Activated CD4-positive, alpha-beta T cell treated with anti-CD3 and anti-CD28 coated beads for 36 hours (primary cell): Measurements from ENCODE around the gene SFXN1. TPM values are rescaled to one million over a fixed set of nuclear protein-coding genes. Genes with fewer than 3 reads are reported as not detected.
"Not testable (repeated sequence)": the region's sequence is repeated elsewhere in the genome, so short reads cannot be mapped to it uniquely, and the experiment has no call there.

ENCODE experiments used
- ATAC-seq: fragments of 200-7000 bp; cut with Tn5 transposase; one replicate; pipeline ENCODE4 v1.10.0; 2021; ENCODE audit warnings: mild to moderate bottlenecking, moderate library complexity
- CTCF ChIA-PET: fragments of 350-600 bp; sonication (Branson Sonifier 250); formaldehyde crosslinking; loops from one replicate; lab custom pipeline; 2021; ENCODE audit warnings: antibody characterized with exemption; lab: Charles Lee
- POLR2A ChIA-PET: fragments of 350-600 bp; sonication (Branson Sonifier 250); formaldehyde crosslinking; loops from one replicate; lab custom pipeline; 2021; ENCODE audit warnings: antibody characterized with exemption, inconsistent platforms; lab: Charles Lee
- DNase-seq: peaks from one replicate; pipeline ENCODE4 v3.0.0-alpha.2; 2020
- H3K27ac Mint-ChIP-seq: one replicate; pipeline ENCODE4 v1.8.0; 2021; ENCODE audit warnings: mixed read lengths
- H3K27me3 Mint-ChIP-seq: one replicate; pipeline ENCODE4 v1.8.0; 2021; ENCODE audit warnings: mixed read lengths
- H3K36me3 Mint-ChIP-seq: one replicate; pipeline ENCODE4 v1.8.0; 2021; ENCODE audit warnings: low read depth, mixed read lengths
- H3K4me1 Mint-ChIP-seq: one replicate; pipeline ENCODE4 v1.8.0; 2021; ENCODE audit warnings: mixed read lengths
- H3K4me3 Mint-ChIP-seq: one replicate; pipeline ENCODE4 v1.8.0; 2021; ENCODE audit warnings: mild to moderate bottlenecking, moderate library complexity, mixed read lengths
- H3K9me3 Mint-ChIP-seq: one replicate; pipeline ENCODE4 v1.8.0; 2021; ENCODE audit warnings: low read depth, mixed read lengths
- intact Hi-C, 2 experiments: fragments of 100-400 bp; cut with DNase I in 1 of 2; cut with micrococcal nuclease in 1 of 2; formaldehyde crosslinking; loops; one replicate each; pipeline versions ENCODE4 v1.14.2 to v1.15.1; 2022 to 2024; cut with DNase I, micrococcal nuclease
- total RNA-seq, 2 experiments: library from RNA; stranded (reverse); gene quantifications; one replicate each; pipeline ENCODE4 v1.2.3, GENCODE V29; 2021

The SFXN1 gene
- total RNA-seq, 2 experiments from 2014 or later = 322 to 433 TPM

DNA sequence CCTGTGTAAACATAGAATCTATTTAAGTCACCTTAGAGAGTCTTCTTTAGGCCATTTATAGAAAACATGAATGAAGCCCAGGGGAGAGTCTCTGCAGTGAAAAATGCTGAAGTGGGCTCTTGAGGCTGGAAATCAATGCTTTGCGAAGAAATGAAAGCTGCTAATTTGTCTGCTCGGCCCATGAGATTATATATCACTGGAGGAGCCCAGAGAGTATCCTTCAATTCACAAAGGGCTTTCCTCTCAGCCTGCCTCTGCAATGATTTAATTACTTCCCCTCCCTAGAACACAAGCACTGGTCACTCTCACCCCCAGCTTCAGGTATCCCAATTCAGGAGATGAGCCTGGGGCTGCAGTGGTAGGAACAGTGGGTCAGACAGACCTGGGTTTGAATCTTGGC, 26.2 kb upstream of the SFXN1 start:
- intact Hi-C loops = no loop called here
- no peak for ATAC-seq
- Mint-ChIP-seq H3K4me1 (peaks cover 2% of the 10 kb centered on the region), H3K27ac (no peak overlapping the region), H3K27me3 (peaks cover 39% of the 10 kb centered on the region), H3K4me3 (no peak overlapping the region), H3K36me3 (no peaks in the 10 kb centered on the region), H3K9me3 (no peaks in the 10 kb centered on the region)
- POLR2A ChIA-PET = interaction anchor here (0.6 kb wide), 1 partner anchor 75 kb away, joined by 9 read pairs; no protein-coding TSS in a partner anchor
- DNase-seq = no peak
- CTCF ChIA-PET = interaction anchor here (1.7 kb wide), 1 partner anchor 8 kb away, joined by 5 read pairs; the partner anchor contains the start of gene DRD1

DNA sequence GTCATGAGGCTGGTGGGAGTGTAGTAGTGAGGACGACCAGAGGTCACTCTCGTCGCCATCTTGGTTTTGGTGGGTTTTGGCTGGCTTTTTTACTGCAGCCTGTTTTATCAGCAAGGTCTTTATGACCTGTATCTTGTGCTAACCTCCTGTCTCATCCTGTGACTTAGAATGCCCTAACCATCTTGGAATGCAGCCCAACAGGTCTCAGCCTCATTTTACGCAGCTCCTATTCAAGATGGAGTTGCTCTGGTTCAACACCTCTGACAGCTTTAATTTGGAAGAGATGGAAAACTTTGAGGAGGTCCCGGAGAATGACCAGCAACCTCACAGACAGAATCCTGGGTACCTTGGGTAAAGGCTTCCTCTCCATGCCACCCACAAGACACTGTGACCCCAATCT, 24.0 kb upstream of the SFXN1 start:
- POLR2A ChIA-PET, ATAC-seq, DNase-seq, H3K4me1 Mint-ChIP-seq, intact Hi-C loops, H3K4me3 Mint-ChIP-seq, H3K27ac Mint-ChIP-seq, H3K9me3 Mint-ChIP-seq, H3K36me3 Mint-ChIP-seq: not testable (repeated sequence)
- H3K27me3 Mint-ChIP-seq = peaks cover 31% of the 10 kb centered on the region
- CTCF ChIA-PET = interaction anchor here (1.8 kb wide), 1 partner anchor 10 kb away, joined by 10 read pairs; no protein-coding TSS in a partner anchor

DNA sequence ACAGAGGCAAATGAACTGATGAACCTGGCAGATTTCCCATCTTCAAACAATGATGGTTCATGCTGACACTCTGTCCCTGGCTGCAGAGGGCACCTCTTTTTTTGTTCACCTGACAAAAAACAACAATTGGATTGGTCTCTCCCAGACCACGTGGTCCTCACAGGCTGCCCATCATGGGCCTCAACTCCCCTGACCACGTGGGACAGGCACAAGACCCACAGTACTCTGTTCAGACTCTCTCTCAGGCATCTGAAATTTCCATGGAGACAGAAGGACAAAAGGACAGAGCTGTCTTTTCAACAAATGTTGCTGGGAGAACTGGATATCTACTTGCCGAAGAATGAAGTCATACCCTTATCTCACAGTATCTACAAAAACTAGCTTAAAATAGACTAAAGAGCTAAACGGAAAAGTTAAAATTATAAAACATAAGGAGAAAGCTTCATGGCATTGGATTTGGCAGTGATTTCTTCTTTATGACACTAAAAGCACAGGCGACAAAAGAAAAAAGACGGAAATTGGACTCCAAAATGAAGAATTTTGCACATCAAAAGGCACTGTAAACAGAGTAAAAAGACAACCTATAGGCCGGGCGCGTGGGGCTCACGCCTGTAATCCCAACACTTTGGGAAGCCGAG, 22.1 kb upstream of the SFXN1 start:
- H3K27me3 Mint-ChIP-seq = peaks cover 25% of the 10 kb centered on the region
- ATAC-seq (no peak), DNase-seq (no peak)
- POLR2A ChIA-PET = no interaction called here
- intact Hi-C loops = no loop called here
- no peak overlapping the region for H3K4me3 Mint-ChIP-seq
- H3K4me1 Mint-ChIP-seq = peaks cover 6% of the 10 kb centered on the region
- H3K9me3 Mint-ChIP-seq = no peaks in the 10 kb centered on the region
- H3K27ac Mint-ChIP-seq = no peak overlapping the region
- CTCF ChIA-PET = no interaction called here
- no peaks in the 10 kb centered on the region for H3K36me3 Mint-ChIP-seq

DNA sequence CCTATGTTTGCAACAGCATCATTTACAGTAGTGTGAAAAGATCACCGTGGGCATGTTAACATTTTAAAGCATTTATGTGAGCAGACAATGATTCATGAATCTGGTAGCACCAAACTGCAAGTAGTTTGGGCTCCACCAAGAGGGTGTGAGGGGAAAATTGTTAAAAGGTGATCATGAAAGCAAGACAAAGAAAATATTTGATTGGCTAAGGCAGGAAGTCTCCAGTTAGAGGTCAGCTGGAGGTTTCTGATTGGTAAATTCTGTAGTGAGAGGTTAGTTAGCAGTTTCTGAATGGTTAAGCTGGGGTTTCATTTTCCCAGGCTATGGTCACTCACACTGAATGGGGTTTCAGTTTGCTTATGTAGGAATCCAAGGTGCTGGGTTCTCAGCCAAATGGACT, 20.9 kb upstream of the SFXN1 start:
- Mint-ChIP-seq H3K27ac (no peak overlapping the region), H3K4me1 (peaks cover 6% of the 10 kb centered on the region), H3K4me3 (no peak overlapping the region), H3K9me3 (no peaks in the 10 kb centered on the region), H3K36me3 (no peaks in the 10 kb centered on the region), H3K27me3 (peaks cover 22% of the 10 kb centered on the region)
- DNase-seq (no peak), ATAC-seq (peak; percentile 84)
- ChIA-PET CTCF (interaction anchor here (0.7 to 0.9 kb wide), 2 partner anchors 13 to 243 kb away, joined by 3 to 4 read pairs; partner anchors contain the start of gene DRD1), POLR2A (no interaction called here)
- intact Hi-C loops = no loop called here

DNA sequence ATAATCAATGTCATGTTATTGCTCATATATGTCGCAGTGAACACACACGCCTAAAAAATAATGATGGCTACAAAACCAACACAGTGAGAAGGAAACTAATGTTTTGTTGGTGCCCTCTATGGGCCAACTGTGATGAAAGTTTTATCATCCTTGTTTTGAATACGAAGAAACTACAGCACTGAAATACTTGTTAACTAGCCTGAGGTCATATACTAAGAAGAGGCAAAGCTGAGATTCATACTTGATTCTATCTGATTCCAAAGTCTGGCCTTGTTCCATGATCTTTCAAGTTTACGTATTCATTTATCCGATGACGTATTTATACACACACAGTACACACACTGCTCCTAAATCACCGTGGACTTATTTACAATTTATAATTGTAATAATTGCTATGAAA, 18.2 kb upstream of the SFXN1 start:
- DNase-seq = no peak
- CTCF ChIA-PET = interaction anchor here (1.0 kb wide), 1 partner anchor 39 kb away, joined by 3 read pairs; no protein-coding TSS in a partner anchor
- H3K4me1 Mint-ChIP-seq = peaks cover 14% of the 10 kb centered on the region
- no peaks in the 10 kb centered on the region for H3K9me3 Mint-ChIP-seq
- intact Hi-C loops = loop anchor here in 1 of 2 experiments (5.0 kb wide), 1 partner anchor 508 kb away; no protein-coding TSS in a partner anchor
- H3K36me3 Mint-ChIP-seq = no peaks in the 10 kb centered on the region
- no peak overlapping the region for H3K4me3 Mint-ChIP-seq
- ATAC-seq = no peak
- peaks cover 7% of the 10 kb centered on the region for H3K27me3 Mint-ChIP-seq
- POLR2A ChIA-PET = no interaction called here
- H3K27ac Mint-ChIP-seq = no peak overlapping the region

DNA sequence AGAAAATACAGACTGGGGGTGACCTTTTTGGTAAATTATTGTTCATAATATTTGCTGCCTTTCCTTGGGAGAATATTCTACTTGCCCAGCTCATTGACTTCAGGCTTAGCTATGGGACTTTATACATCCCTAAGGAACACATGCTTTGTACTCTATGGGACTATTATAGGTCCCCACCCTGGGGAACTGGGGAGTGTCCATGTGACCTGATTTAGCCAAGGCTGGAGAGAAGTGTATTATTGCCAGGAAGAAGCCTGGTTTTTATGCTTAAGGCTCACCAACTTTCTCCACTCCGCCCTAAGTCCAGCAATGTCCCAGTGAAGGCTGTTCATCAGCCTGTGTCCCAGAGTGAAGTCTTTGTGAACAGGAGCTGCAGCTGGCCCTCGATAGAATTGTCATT, 17.8 kb upstream of the SFXN1 start:
- H3K36me3 Mint-ChIP-seq = no peaks in the 10 kb centered on the region
- no peaks in the 10 kb centered on the region for H3K9me3 Mint-ChIP-seq
- no peak for DNase-seq
- intact Hi-C loops = loop anchor here in 1 of 2 experiments (5.0 kb wide), 1 partner anchor 508 kb away; no protein-coding TSS in a partner anchor
- no peak overlapping the region for H3K27ac Mint-ChIP-seq
- ChIA-PET CTCF (interaction anchor here (1.0 kb wide), 1 partner anchor 40 kb away, joined by 3 read pairs; no protein-coding TSS in a partner anchor), POLR2A (no interaction called here)
- peaks cover 7% of the 10 kb centered on the region for H3K27me3 Mint-ChIP-seq
- no peak overlapping the region for H3K4me3 Mint-ChIP-seq
- ATAC-seq = no peak
- H3K4me1 Mint-ChIP-seq = peaks cover 18% of the 10 kb centered on the region

DNA sequence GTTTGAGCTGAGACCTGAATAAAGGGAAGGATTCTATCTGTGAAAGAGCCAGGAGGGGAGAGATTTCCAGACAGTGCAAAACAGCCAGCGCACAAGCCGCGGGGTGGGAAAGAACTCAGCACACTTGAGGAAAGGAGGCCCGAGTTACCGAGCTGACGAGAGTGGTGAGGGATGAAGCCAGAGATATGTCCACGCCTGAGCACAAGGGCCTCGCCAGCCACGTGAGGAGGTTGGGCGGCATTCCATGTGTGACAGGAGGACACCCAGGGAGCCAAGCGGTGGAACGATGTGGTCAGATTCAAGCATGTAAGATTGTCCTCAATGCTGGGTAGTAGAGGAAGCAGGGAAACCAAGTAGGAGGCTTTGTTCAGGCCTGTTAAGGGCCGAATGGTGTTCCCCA, 17.0 kb upstream of the SFXN1 start:
- H3K4me3 Mint-ChIP-seq = no peak overlapping the region
- H3K36me3 Mint-ChIP-seq = no peaks in the 10 kb centered on the region
- no peak for ATAC-seq
- ChIA-PET CTCF (interaction anchor here (0.7 to 1.0 kb wide), 2 partner anchors 40 to 91 kb away, joined by 3 read pairs; no protein-coding TSS in a partner anchor), POLR2A (no interaction called here)
- no peak for DNase-seq
- peaks cover 4% of the 10 kb centered on the region for H3K27me3 Mint-ChIP-seq
- intact Hi-C loops = loop anchor here in 1 of 2 experiments (5.0 kb wide), 1 partner anchor 509 kb away; no protein-coding TSS in a partner anchor
- no peaks in the 10 kb centered on the region for H3K9me3 Mint-ChIP-seq
- H3K4me1 Mint-ChIP-seq = peaks cover 18% of the 10 kb centered on the region
- no peak overlapping the region for H3K27ac Mint-ChIP-seq

DNA sequence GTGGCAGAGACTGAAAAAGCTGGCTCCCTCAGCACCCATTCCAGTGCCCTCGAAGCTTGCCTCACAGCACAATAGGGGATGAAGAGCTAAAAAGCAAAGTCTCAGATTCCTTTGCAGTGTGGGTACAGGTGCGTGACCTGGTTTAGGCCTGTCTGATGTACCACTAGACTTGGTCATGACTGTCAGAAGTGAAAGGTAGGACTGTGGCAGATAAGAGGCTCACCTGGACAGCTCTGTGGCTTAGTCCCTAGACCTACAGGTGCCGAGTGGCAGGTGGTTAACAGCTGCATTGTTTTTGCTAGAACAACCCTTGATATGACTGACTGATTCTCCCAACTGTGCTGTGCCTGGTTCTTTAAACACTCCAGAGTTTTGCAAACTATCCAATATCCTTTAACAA, 14.7 kb upstream of the SFXN1 start:
- DNase-seq = no peak
- ATAC-seq = no peak
- Mint-ChIP-seq H3K27ac (no peak overlapping the region), H3K27me3 (peaks cover 6% of the 10 kb centered on the region), H3K36me3 (no peaks in the 10 kb centered on the region), H3K4me3 (no peak overlapping the region), H3K9me3 (no peaks in the 10 kb centered on the region), H3K4me1 (peaks cover 12% of the 10 kb centered on the region)
- ChIA-PET POLR2A (interaction anchor here (1.4 kb wide), 1 partner anchor 14 kb away, joined by 8 read pairs; the partner anchor contains the start of gene SFXN1), CTCF (interaction anchor here (1.0 to 2.6 kb wide), 10 partner anchors 9 to 516 kb away, joined by 3 to 32 read pairs (median 8); partner anchors contain the start of gene SFXN1)
- intact Hi-C loops = loop anchor here in 1 of 2 experiments (5.0 kb wide), 1 partner anchor 511 kb away; no protein-coding TSS in a partner anchor

DNA sequence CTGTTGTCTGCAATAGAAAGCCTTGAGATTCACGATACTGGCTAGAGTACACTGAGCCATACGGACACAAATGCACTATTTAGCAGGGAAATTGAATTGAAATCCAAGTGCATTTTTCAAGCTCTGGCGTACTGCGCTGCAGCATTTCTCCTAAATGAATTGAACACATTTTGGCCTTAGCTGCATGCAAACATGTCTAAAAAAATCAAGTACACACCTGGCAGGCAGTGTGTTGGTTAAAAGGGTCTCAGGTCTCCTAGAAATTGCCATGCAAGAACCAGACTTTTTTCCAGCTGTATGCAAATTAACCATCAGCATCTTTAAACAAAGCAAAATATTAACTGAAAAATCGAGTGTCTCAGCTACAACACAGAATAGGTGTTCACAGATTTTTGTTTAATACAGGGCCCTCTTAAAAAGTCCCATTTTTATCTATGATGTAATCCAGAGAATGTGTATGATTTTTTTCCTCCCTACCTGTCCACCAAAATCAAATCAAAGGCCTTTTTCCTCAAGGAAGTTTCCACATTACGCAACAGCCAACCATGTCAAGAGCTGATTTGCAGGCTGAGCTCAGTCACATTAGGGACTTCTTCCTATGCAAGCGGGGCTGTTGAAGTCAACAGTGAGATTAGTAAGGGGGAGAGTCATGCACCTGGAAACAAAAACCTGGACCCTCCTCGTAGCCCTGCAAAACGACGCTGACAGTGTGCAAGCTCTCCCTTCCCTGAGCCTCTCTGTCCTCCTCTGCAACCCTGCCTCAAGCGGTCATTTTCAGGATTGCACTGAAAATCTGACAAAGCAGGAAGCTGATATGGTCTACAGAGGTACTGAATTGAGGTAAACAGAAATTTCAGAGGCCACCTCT, 14.1 kb upstream of the SFXN1 start:
- H3K27ac Mint-ChIP-seq = peak overlapping the region; percentile 34
- intact Hi-C loops = loop anchor here in 1 of 2 experiments (5.0 kb wide), 1 partner anchor 512 kb away; no protein-coding TSS in a partner anchor
- POLR2A ChIA-PET = interaction anchor here (0.7 to 1.4 kb wide), 3 partner anchors 13 to 57 kb away, joined by 3 to 8 read pairs (median 4); partner anchors contain the start of gene SFXN1
- no peak overlapping the region for H3K4me3 Mint-ChIP-seq
- CTCF ChIA-PET = interaction anchor here (0.6 to 2.6 kb wide), 29 partner anchors 9 to 517 kb away, joined by 3 to 32 read pairs (median 4); partner anchors contain the start of gene SFXN1
- ATAC-seq = peak; percentile 98
- H3K27me3 Mint-ChIP-seq = peaks cover 6% of the 10 kb centered on the region
- no peaks in the 10 kb centered on the region for H3K9me3 Mint-ChIP-seq
- peak; percentile 84 for DNase-seq
- no peaks in the 10 kb centered on the region for H3K36me3 Mint-ChIP-seq
- H3K4me1 Mint-ChIP-seq = peaks cover 12% of the 10 kb centered on the region

DNA sequence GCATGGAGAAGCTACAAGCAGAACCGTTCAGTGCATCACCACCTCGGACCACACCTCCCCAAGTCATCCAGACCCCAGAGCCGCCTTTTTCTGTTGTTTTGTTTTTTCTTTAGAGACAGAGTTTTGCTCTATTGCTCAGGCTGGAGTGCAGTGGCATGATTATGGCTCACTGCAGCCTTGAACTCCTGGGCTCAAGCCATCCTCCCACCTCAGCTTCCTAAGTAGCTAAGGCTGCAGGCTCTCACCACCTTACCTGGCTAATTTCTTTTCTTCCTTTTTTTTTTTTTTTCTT, 13.5 kb upstream of the SFXN1 start:
- Mint-ChIP-seq H3K27me3 (peaks cover 6% of the 10 kb centered on the region), H3K36me3 (no peaks in the 10 kb centered on the region), H3K4me1 (peaks cover 12% of the 10 kb centered on the region), H3K4me3 (no peak overlapping the region), H3K9me3 (no peaks in the 10 kb centered on the region), H3K27ac (peak overlapping the region; percentile 34)
- POLR2A ChIA-PET = interaction anchor here (0.7 to 1.4 kb wide), 3 partner anchors 13 to 57 kb away, joined by 3 to 8 read pairs (median 4); partner anchors contain the start of gene SFXN1
- ATAC-seq (no peak), DNase-seq (no peak)
- intact Hi-C loops = loop anchor here in 1 of 2 experiments (5.0 kb wide), 1 partner anchor 513 kb away; no protein-coding TSS in a partner anchor
- CTCF ChIA-PET = interaction anchor here (0.6 to 2.6 kb wide), 27 partner anchors 10 to 517 kb away, joined by 3 to 32 read pairs (median 4); partner anchors contain the start of gene SFXN1
